SJSA1 (cell line): Measurements from ENCODE around the gene WNT3. TPM values are rescaled to one million over a fixed set of nuclear protein-coding genes. Genes with fewer than 3 reads are reported as not detected.
"Not testable (repeated sequence)": the region's sequence is repeated elsewhere in the genome, so short reads cannot be mapped to it uniquely, and the experiment has no call there.

Experiments used
- DNase-seq, 2 experiments: peaks; one replicate each; pipeline ENCODE4 v3.0.0-alpha.2; 2015 to 2020; ENCODE audit warnings: low spot score in 2 of 2, low read depth in 1 of 2
- H3K27ac ChIP-seq: fragments of 250-450 bp; sonication (Bioruptor Pico); 2 replicates; pipeline ENCODE4 v1.5.1; 2020; ENCODE audit warnings: mild to moderate bottlenecking, moderate library complexity
- H3K27me3 ChIP-seq: fragments of 250-450 bp; sonication (Bioruptor Pico); replicated peaks from 2 replicates; pipeline ENCODE4 v1.5.1; 2020; ENCODE audit warnings: mild to moderate bottlenecking, moderate library complexity
- H3K36me3 ChIP-seq: fragments of 250-450 bp; sonication (Bioruptor Pico); 2 replicates; pipeline ENCODE4 v1.5.1; 2020; ENCODE audit warnings: mild to moderate bottlenecking
- H3K4me1 ChIP-seq: fragments of 250-450 bp; sonication (Bioruptor Pico); replicated peaks from 2 replicates; pipeline ENCODE4 v1.6.1; 2021; ENCODE audit warnings: mild to moderate bottlenecking
- H3K4me3 ChIP-seq: fragments of 250-450 bp; sonication (Bioruptor Pico); 2 replicates; pipeline ENCODE4 v1.5.1; 2020; ENCODE audit warnings: mild to moderate bottlenecking
- H3K9me3 ChIP-seq: fragments of 250-450 bp; sonication (Bioruptor Pico); replicated peaks from 2 replicates; pipeline ENCODE4 v1.5.1; 2020; ENCODE audit warnings: mild to moderate bottlenecking
- total RNA-seq: library from RNA; depleted of rRNA; stranded (reverse); fragments of >200 nt; shearing (Covaris generic); gene quantifications from 2 replicates; pipeline ENCODE4 v1.2.3, GENCODE V29; 2014

Gene WNT3
- total RNA-seq, 1 experiment from 2014 or later = 4.0 TPM

- Histone ChIP-seq H3K9me3 (no peaks in the 10 kb centered on the region), H3K4me3 (no peak overlapping the region), H3K4me1 (peaks cover 37% of the 10 kb centered on the region), H3K27me3 (no peaks in the 10 kb centered on the region), H3K27ac (no peak overlapping the region), H3K36me3 (no peaks in the 10 kb centered on the region; the same call in 1 of the 2 replicates)
- DNase-seq = no peak
These were observed 48.7 kb downstream of the WNT3 start for GRCh38 chr17:46769531-46770438.

GRCh38 chr17:46768896-46769295 is 49.6 kb downstream of the WNT3 start:
- not testable (repeated sequence) for H3K27ac ChIP-seq, H3K27me3 ChIP-seq, DNase-seq, H3K4me3 ChIP-seq, H3K9me3 ChIP-seq, H3K36me3 ChIP-seq
- peaks cover 46% of the 10 kb centered on the region for H3K4me1 ChIP-seq

GRCh38 chr17:46768540-46768870 is 50.0 kb downstream of the WNT3 start:
- Histone ChIP-seq H3K27ac (no peak overlapping the region), H3K4me3 (no peak overlapping the region), H3K4me1 (peaks cover 50% of the 10 kb centered on the region), H3K36me3 (no peaks in the 10 kb centered on the region; the same call in 1 of the 2 replicates), H3K9me3 (no peaks in the 10 kb centered on the region), H3K27me3 (no peaks in the 10 kb centered on the region)
- DNase-seq = no peak

GRCh38 chr17:46766493-46767491 is 51.7 kb downstream of the WNT3 start:
- Histone ChIP-seq H3K9me3 (no peaks in the 10 kb centered on the region), H3K4me1 (peaks cover 49% of the 10 kb centered on the region), H3K27ac (no peak overlapping the region), H3K4me3 (no peak overlapping the region), H3K36me3 (peaks cover 6% of the 10 kb centered on the region; the same call in 1 of the 2 replicates), H3K27me3 (no peaks in the 10 kb centered on the region)
- DNase-seq = peak in 1 of 2 experiments; percentile 30

GRCh38 chr17:46765453-46765852 is 53.0 kb downstream of the WNT3 start:
- Histone ChIP-seq H3K27me3 (no peaks in the 10 kb centered on the region), H3K4me1 (peaks cover 41% of the 10 kb centered on the region), H3K9me3 (no peaks in the 10 kb centered on the region), H3K27ac (peak overlapping the region; percentile 24; the same call in 1 of the 2 replicates), H3K36me3 (peaks cover 6% of the 10 kb centered on the region; the same call in 1 of the 2 replicates), H3K4me3 (no peak overlapping the region)
- no peak for DNase-seq

- no peak overlapping the region for H3K4me3 ChIP-seq
- no peaks in the 10 kb centered on the region for H3K27me3 ChIP-seq
- no peaks in the 10 kb centered on the region for H3K9me3 ChIP-seq
- DNase-seq = peak; percentile 74 to 85
- peaks cover 6% of the 10 kb centered on the region; the same call in 1 of the 2 replicates for H3K36me3 ChIP-seq
- peaks cover 35% of the 10 kb centered on the region for H3K4me1 ChIP-seq
- peak overlapping the region; percentile 24 for H3K27ac ChIP-seq
These were observed 53.6 kb downstream of the WNT3 start for GRCh38 chr17:46764709-46765401.

GRCh38 chr17:46764000-46764708 is 54.3 kb downstream of the WNT3 start:
- no peak for DNase-seq
- Histone ChIP-seq H3K9me3 (no peaks in the 10 kb centered on the region), H3K27ac (peak overlapping the region; percentile 24)

GRCh38 chr17:46763416-46763815 is 55.1 kb downstream of the WNT3 start:
- Histone ChIP-seq H3K9me3 (no peaks in the 10 kb centered on the region), H3K27me3 (no peaks in the 10 kb centered on the region), H3K4me3 (no peak overlapping the region), H3K27ac (no peak overlapping the region), H3K4me1 (peaks cover 37% of the 10 kb centered on the region), H3K36me3 (peaks cover 6% of the 10 kb centered on the region; the same call in 1 of the 2 replicates)
- no peak for DNase-seq

More at GRCh38 chr17:46764000-46764708, 54.3 kb downstream of the WNT3 start:
- peaks cover 6% of the 10 kb centered on the region; the same call in 1 of the 2 replicates for H3K36me3 ChIP-seq
- H3K4me1 ChIP-seq = peaks cover 30% of the 10 kb centered on the region
- H3K27me3 ChIP-seq = no peaks in the 10 kb centered on the region
- no peak overlapping the region for H3K4me3 ChIP-seq

GRCh38 chr17:46759141-46759540 is 59.4 kb downstream of the WNT3 start:
- H3K27me3 ChIP-seq = no peaks in the 10 kb centered on the region
- no peaks in the 10 kb centered on the region for H3K9me3 ChIP-seq
- H3K4me1 ChIP-seq = peaks cover 23% of the 10 kb centered on the region
- peaks cover 21% of the 10 kb centered on the region; the same call in 1 of the 2 replicates for H3K36me3 ChIP-seq
- no peak overlapping the region for H3K4me3 ChIP-seq
- H3K27ac ChIP-seq = no peak overlapping the region
- DNase-seq = no peak

- Histone ChIP-seq H3K27ac (no peak overlapping the region), H3K4me1 (peaks cover 18% of the 10 kb centered on the region), H3K4me3 (no peak overlapping the region), H3K36me3 (peaks cover 21% of the 10 kb centered on the region; the same call in 1 of the 2 replicates), H3K9me3 (no peaks in the 10 kb centered on the region), H3K27me3 (no peaks in the 10 kb centered on the region)
- peak in 1 of 2 experiments; percentile 45 for DNase-seq
These were observed 59.9 kb downstream of the WNT3 start for GRCh38 chr17:46758614-46759013.

GRCh38 chr17:46757588-46757987 is 60.9 kb downstream of the WNT3 start:
- not testable (repeated sequence) for H3K27ac ChIP-seq, H3K9me3 ChIP-seq, H3K27me3 ChIP-seq, DNase-seq, H3K4me3 ChIP-seq
- Histone ChIP-seq H3K36me3 (peaks cover 15% of the 10 kb centered on the region; the same call in 1 of the 2 replicates), H3K4me1 (peaks cover 11% of the 10 kb centered on the region)

GRCh38 chr17:46756861-46757260 is 61.6 kb downstream of the WNT3 start:
- Histone ChIP-seq H3K36me3 (peaks cover 17% of the 10 kb centered on the region), H3K27ac (no peak overlapping the region), H3K27me3 (no peaks in the 10 kb centered on the region), H3K4me1 (peaks cover 11% of the 10 kb centered on the region), H3K9me3 (no peaks in the 10 kb centered on the region), H3K4me3 (no peak overlapping the region)
- no peak for DNase-seq
